Measurements from ENCODE around the gene UBE2H. TPM values are rescaled to one million over a fixed set of nuclear protein-coding genes. Genes with fewer than 3 reads are reported as not detected.

UBE2H gene
- total and polyA plus RNA-seq, 10 of the 15 experiments (the other 5 are each of a cell fraction or from before 2014, with no cell fraction given), result 15.6 to 75.5 (median 32.8) TPM

- RAD21 ChIA-PET (ENCODE audit: unreplicated experiment), result no interaction called here
- TF ChIP-seq POLR2AphosphoS5 (IDR thresholded peaks at IDR 0.05; ENCODE audit: low read length) (no peak), ZBED1 (IDR thresholded peaks at IDR 0.05; ENCODE audit: borderline replicate concordance) (no peak), EP300 (IDR thresholded peaks at IDR 0.05; ENCODE audit: borderline replicate concordance in 1 of 2, control insufficient read depth in 1 of 2, low read depth in 2 of 2, low read length in 2 of 2) (no peak), USF1 (IDR thresholded peaks at IDR 0.05; ENCODE audit: borderline replicate concordance, extremely low read length, insufficient read depth, low read depth, low read length) (no peak), MYC (IDR thresholded peaks at IDR 0.05; ENCODE audit: insufficient read depth, insufficient read length, insufficient replicate concordance, low read length, severe bottlenecking) (no peak), STAT1 (conservative IDR thresholded peaks at IDR 0.05) (no peak), KLF5 (IDR thresholded peaks at IDR 0.05; ENCODE audit: partially characterized antibody) (no peak), BRCA1 (IDR thresholded peaks at IDR 0.05; ENCODE audit: low read depth, low read length) (no peak), RUNX3 (IDR thresholded peaks at IDR 0.05; ENCODE audit: low read length) (no peak), FOXM1 (IDR thresholded peaks at IDR 0.05; ENCODE audit: low read depth, low read length) (no peak), CHD1 (IDR thresholded peaks at IDR 0.05; ENCODE audit: low read depth, low read length) (no peak), PML (IDR thresholded peaks at IDR 0.05; ENCODE audit: low read length) (no peak), TBL1XR1 (IDR thresholded peaks at IDR 0.05; ENCODE audit: low read depth, low read length) (no peak), ATF7 (IDR thresholded peaks at IDR 0.05; ENCODE audit: low read depth) (no peak), SUPT20H (IDR thresholded peaks at IDR 0.05; ENCODE audit: borderline replicate concordance, control insufficient read depth, low read depth, low read length) (no peak), RCOR1 (conservative IDR thresholded peaks at IDR 0.05; ENCODE audit: low read depth, low read length) (no peak), POLR2AphosphoS2 (IDR thresholded peaks at IDR 0.05; ENCODE audit: low read depth, low read length) (no peak)
- TF ChIP-seq, protein P1, sequence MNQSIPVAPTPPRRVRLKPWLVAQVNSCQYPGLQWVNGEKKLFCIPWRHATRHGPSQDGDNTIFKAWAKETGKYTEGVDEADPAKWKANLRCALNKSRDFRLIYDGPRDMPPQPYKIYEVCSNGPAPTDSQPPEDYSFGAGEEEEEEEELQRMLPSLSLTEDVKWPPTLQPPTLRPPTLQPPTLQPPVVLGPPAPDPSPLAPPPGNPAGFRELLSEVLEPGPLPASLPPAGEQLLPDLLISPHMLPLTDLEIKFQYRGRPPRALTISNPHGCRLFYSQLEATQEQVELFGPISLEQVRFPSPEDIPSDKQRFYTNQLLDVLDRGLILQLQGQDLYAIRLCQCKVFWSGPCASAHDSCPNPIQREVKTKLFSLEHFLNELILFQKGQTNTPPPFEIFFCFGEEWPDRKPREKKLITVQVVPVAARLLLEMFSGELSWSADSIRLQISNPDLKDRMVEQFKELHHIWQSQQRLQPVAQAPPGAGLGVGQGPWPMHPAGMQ (IDR thresholded peaks at IDR 0.05; ENCODE audit: borderline replicate concordance), result no peak
- TF ChIP-seq, protein P2, sequence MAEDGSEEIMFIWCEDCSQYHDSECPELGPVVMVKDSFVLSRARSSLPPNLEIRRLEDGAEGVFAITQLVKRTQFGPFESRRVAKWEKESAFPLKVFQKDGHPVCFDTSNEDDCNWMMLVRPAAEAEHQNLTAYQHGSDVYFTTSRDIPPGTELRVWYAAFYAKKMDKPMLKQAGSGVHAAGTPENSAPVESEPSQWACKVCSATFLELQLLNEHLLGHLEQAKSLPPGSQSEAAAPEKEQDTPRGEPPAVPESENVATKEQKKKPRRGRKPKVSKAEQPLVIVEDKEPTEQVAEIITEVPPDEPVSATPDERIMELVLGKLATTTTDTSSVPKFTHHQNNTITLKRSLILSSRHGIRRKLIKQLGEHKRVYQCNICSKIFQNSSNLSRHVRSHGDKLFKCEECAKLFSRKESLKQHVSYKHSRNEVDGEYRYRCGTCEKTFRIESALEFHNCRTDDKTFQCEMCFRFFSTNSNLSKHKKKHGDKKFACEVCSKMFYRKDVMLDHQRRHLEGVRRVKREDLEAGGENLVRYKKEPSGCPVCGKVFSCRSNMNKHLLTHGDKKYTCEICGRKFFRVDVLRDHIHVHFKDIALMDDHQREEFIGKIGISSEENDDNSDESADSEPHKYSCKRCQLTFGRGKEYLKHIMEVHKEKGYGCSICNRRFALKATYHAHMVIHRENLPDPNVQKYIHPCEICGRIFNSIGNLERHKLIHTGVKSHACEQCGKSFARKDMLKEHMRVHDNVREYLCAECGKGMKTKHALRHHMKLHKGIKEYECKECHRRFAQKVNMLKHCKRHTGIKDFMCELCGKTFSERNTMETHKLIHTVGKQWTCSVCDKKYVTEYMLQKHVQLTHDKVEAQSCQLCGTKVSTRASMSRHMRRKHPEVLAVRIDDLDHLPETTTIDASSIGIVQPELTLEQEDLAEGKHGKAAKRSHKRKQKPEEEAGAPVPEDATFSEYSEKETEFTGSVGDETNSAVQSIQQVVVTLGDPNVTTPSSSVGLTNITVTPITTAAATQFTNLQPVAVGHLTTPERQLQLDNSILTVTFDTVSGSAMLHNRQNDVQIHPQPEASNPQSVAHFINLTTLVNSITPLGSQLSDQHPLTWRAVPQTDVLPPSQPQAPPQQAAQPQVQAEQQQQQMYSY (CRISPR knock-in tag; IDR thresholded peaks at IDR 0.05), result no peak
Observed at GRCh38 chr7:129907122-129907736, 45.5 kb downstream of the UBE2H start.

More at GRCh38 chr7:129907122-129907736, 45.5 kb downstream of the UBE2H start:
- Histone ChIP-seq H3K36me3 (ENCODE audit: control insufficient read depth in 2 of 2, insufficient read depth in 2 of 2, low read length in 1 of 2) (peaks cover 2 to 16% of the 10 kb centered on the region in 2 experiments; a peak in 3 of 4 replicates), H3K4me3 (no peak overlapping the region), H3K9me3 (replicated peaks; ENCODE audit: control insufficient read depth, insufficient read depth, low read length) (no peaks in the 10 kb centered on the region; the same call in 2 of the 3 replicates), H3K27me3 (replicated peaks in 1 of 2; ENCODE audit: control insufficient read depth in 2 of 2, insufficient read depth in 2 of 2, low read length in 1 of 2) (no peaks in the 10 kb centered on the region), H2AFZ (ENCODE audit: control insufficient read depth, low read depth, low read length) (no peak overlapping the region), H3K4me2 (ENCODE audit: control insufficient read depth, insufficient read depth) (no peak overlapping the region), H3K9ac (ENCODE audit: control insufficient read depth, insufficient read depth, low read length) (no peak overlapping the region), H3K79me2 (ENCODE audit: control insufficient read depth, insufficient read depth, low read length) (peaks cover 2% of the 10 kb centered on the region), H4K20me1 (ENCODE audit: control insufficient read depth, insufficient read depth) (peaks cover 8% of the 10 kb centered on the region; the same call in 1 of the 2 replicates), H3K4me1 (ENCODE audit: control insufficient read depth, insufficient read depth, low read length) (peaks cover 13% of the 10 kb centered on the region), H3K27ac (ENCODE audit: control insufficient read depth, insufficient read depth) (no peak overlapping the region)
- no TSS peak for BruUV-seq (replicated peaks)
- in situ Hi-C loops (cut with MboI) (no loop called here), intact Hi-C loops (cut with micrococcal nuclease; ENCODE audit: unreplicated experiment) (no loop called here)
- ATAC-seq, result no peak
- DNase-seq (ENCODE audit: low read depth, low spot score), result no peak
- no peak for FAIRE-seq
- ChIA-PET POLR2A (no interaction called here), CTCF (no interaction called here), SMC1A (ENCODE audit: uncharacterized antibody, unreplicated experiment) (interaction anchor here (0.6 kb wide), 1 partner anchor 270 kb away, joined by 3 read pairs; no protein-coding TSS in a partner anchor)
- 90% methylated on average over 11 of the region's 11 CpGs for WGBS (ENCODE audit: insufficient coverage, insufficient replicate concordance, low lambda C conversion rate, missing lambda C conversion rate)

Data from GM12878 (cell line).